HG03575 (cell line): ENCODE measurements around the gene TBCD.

Source experiments
- ATAC-seq: cut with Tn5 transposase; IDR thresholded peaks from one replicate; pipeline ENCODE4 v1.9.1; 2021; ENCODE audit not compliant: unreplicated experiment, insufficient number of reproducible peaks, low FRiP score; ENCODE audit errors: extremely low read depth

Gene TBCD

GRCh38 chr17:82751571-82752370 lies at the start of gene TBCD:
TBCD (plus strand) TSS chr17:82752065; CDS start chr17:82752194, 129 bp downstream.
- no peak for ATAC-seq

- ATAC-seq, result no peak
Observed at GRCh38 chr17:82702231-82702927, 49.5 kb upstream of the TBCD start.

GRCh38 chr17:82703036-82703745 lies 48.7 kb upstream of the TBCD start:
- no peak for ATAC-seq

- ATAC-seq, result no peak
Observed at GRCh38 chr17:82703935-82704865, 47.7 kb upstream of the TBCD start.

- ATAC-seq, result no peak
Observed at GRCh38 chr17:82704886-82705285, 47.0 kb upstream of the TBCD start.

GRCh38 chr17:82705756-82706155 lies 46.1 kb upstream of the TBCD start:
- ATAC-seq, result no peak

GRCh38 chr17:82709024-82709675 lies 42.7 kb upstream of the TBCD start:
- no peak for ATAC-seq

- ATAC-seq, result no peak
Observed at GRCh38 chr17:82709676-82710498, 42.0 kb upstream of the TBCD start.

- no peak for ATAC-seq
Observed at GRCh38 chr17:82710499-82711232, 41.2 kb upstream of the TBCD start.

- ATAC-seq, result no peak
Observed at GRCh38 chr17:82713071-82713723, 38.7 kb upstream of the TBCD start.

GRCh38 chr17:82716203-82717010 lies 35.5 kb upstream of the TBCD start, which contains the start of gene FN3KRP:
FN3KRP (plus strand) TSS chr17:82716706; CDS start chr17:82716756, 50 bp downstream.
- ATAC-seq, result no peak

GRCh38 chr17:82718986-82719685 lies 32.7 kb upstream of the TBCD start:
- no peak for ATAC-seq

GRCh38 chr17:82720204-82720603 lies 31.7 kb upstream of the TBCD start:
- ATAC-seq, result no peak

- ATAC-seq, result no peak
Observed at GRCh38 chr17:82722341-82723013, 29.4 kb upstream of the TBCD start.
